ENCODE results near the gene FHL2. TPM values are rescaled to one million over a fixed set of nuclear protein-coding genes. Genes with fewer than 3 reads are reported as not detected.

The FHL2 gene
- total RNA-seq, 1 donor from 2014 or later, result 5.3 TPM

GRCh38 chr2:105365206-105365605, 33.6 kb downstream of the FHL2 start:
- H3K4me1 Mint-ChIP-seq (ENCODE audit: low read depth), result peaks cover 31% of the 10 kb centered on the region
- DNase-seq (ENCODE audit: low spot score), result no peak
- intact Hi-C loops (cut with micrococcal nuclease), result no loop called here
- no peaks in the 10 kb centered on the region for H3K9me3 Mint-ChIP-seq
- peaks cover 12% of the 10 kb centered on the region for H3K36me3 Mint-ChIP-seq (ENCODE audit: low read depth)
- no peak overlapping the region for H3K4me3 Mint-ChIP-seq (ENCODE audit: low read depth)
- no peak overlapping the region for H3K27ac Mint-ChIP-seq
- H3K27me3 Mint-ChIP-seq (ENCODE audit: low read depth), result peaks cover 2% of the 10 kb centered on the region

DNA sequence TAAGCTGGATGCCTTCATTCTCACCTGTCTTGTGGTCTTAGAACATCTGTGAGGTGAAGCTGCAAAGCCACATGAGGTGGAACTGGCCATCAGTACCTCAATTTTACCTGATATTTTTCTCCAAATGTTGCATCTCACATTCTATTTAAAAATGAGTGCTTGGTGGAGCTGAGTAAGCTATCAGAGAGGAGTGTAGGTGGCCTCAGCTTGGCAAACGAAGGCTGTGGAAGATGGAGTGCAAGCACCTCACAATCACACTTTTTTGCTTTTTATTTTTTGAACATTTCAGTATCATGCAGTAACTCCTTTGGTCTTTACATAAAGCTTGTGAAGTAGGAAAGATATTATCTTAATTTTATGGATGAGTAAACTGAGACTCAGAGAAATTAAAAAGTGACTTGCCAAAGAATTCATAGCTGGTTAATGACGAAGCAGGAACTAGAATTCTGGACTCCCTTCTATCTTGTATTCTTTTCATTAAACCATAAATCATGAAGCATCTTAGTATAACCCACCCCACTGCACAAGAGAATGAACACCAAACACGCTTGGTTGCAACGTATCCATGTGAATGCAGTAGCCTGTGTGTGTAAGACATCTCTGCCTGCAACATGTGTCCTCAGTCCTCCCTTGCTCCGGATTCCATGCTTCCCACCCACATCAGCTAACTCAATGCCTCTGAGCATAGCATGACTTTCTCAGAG, 34.3 kb downstream of the FHL2 start:
- DNase-seq (ENCODE audit: low spot score), result no peak
- Mint-ChIP-seq H3K4me3 (ENCODE audit: low read depth) (no peak overlapping the region), H3K27ac (no peak overlapping the region), H3K36me3 (ENCODE audit: low read depth) (peaks cover 15% of the 10 kb centered on the region), H3K27me3 (ENCODE audit: low read depth) (peaks cover under 1% of the 10 kb centered on the region), H3K9me3 (no peaks in the 10 kb centered on the region), H3K4me1 (ENCODE audit: low read depth) (peaks cover 27% of the 10 kb centered on the region)
- intact Hi-C loops (cut with micrococcal nuclease), result no loop called here

- Mint-ChIP-seq H3K4me1 (ENCODE audit: low read depth) (peaks cover 27% of the 10 kb centered on the region), H3K4me3 (ENCODE audit: low read depth) (no peak overlapping the region), H3K27me3 (ENCODE audit: low read depth) (no peaks in the 10 kb centered on the region), H3K36me3 (ENCODE audit: low read depth) (peaks cover 28% of the 10 kb centered on the region), H3K9me3 (no peaks in the 10 kb centered on the region), H3K27ac (no peak overlapping the region)
- intact Hi-C loops (cut with micrococcal nuclease), result no loop called here
- DNase-seq (ENCODE audit: low spot score), result no peak
Measured at GRCh38 chr2:105362862-105363591, 35.8 kb downstream of the FHL2 start.

DNA sequence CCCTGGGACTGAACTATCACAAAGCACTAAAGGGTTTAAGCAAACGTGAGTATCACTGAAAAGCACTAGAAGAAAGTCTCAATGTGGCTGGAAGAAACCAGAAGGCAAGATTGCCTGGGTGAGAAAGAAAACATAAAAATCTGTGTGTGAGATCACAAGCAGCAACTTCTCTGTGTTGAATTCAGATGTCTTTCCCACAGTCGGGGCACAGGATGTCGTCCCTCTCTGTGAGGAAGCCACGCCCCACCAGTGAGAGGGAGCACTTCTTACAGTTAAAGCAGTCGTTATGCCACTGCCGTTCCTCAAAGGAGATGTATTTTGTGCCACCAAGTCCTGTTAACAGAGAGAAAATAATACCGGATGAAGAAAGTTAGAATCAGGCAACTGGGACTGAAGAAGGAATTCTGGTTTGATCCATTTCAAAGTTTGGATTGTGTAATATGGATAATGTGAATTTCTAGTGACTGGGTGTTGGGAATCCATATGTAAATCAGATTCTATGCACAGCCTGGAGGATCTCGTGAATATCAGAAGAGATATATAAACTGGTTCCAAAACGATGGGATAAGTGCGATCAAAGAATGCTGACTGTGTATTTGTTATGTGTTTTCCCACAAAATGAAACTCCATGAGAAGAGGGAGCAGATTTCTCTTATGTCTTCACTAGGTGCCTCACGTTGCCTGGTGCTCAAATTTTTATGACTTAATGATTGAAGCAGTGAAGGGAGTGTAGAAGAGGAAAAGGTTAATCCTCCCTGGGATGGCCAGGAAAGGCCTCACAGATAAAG, 37.6 kb downstream of the FHL2 start:
- H3K4me1 Mint-ChIP-seq (ENCODE audit: low read depth), result peaks cover 27% of the 10 kb centered on the region
- DNase-seq (ENCODE audit: low spot score), result peak; percentile 21
- no peak overlapping the region for H3K27ac Mint-ChIP-seq

DNA sequence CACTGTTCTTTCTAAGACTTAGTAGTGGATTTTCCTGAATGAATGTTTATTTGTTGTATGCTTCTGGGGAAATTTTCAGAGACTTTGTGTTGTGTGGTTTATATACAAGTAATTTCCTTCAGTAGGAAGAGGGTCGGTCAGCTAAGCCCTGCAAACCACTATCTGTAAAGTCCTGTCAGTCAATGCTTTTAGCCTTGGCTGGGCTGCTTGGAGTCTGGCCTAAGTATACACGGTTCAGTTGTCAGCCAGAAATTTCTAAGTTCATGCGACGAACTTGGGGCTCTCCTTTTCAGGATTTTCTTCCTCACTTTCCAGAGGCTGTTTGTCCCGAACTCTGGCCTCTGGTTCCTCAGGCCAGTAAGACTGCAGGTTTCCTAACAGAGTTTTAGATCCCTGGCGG, 40.3 kb downstream of the FHL2 start:
- peaks cover 9% of the 10 kb centered on the region for H3K9me3 Mint-ChIP-seq
- H3K36me3 Mint-ChIP-seq (ENCODE audit: low read depth), result peaks cover 65% of the 10 kb centered on the region
- no peak overlapping the region for H3K4me3 Mint-ChIP-seq (ENCODE audit: low read depth)
- intact Hi-C loops (cut with micrococcal nuclease), result no loop called here
- DNase-seq (ENCODE audit: low spot score), result no peak
- H3K27me3 Mint-ChIP-seq (ENCODE audit: low read depth), result no peaks in the 10 kb centered on the region
- no peak overlapping the region for H3K27ac Mint-ChIP-seq
- peaks cover 22% of the 10 kb centered on the region for H3K4me1 Mint-ChIP-seq (ENCODE audit: low read depth)

More for the DNA sequence above, 37.6 kb downstream of the FHL2 start:
- Mint-ChIP-seq H3K27me3 (ENCODE audit: low read depth) (no peaks in the 10 kb centered on the region), H3K4me3 (ENCODE audit: low read depth) (no peak overlapping the region), H3K36me3 (ENCODE audit: low read depth) (peaks cover 45% of the 10 kb centered on the region), H3K9me3 (peaks cover 9% of the 10 kb centered on the region)
- intact Hi-C loops (cut with micrococcal nuclease), result no loop called here

DNA sequence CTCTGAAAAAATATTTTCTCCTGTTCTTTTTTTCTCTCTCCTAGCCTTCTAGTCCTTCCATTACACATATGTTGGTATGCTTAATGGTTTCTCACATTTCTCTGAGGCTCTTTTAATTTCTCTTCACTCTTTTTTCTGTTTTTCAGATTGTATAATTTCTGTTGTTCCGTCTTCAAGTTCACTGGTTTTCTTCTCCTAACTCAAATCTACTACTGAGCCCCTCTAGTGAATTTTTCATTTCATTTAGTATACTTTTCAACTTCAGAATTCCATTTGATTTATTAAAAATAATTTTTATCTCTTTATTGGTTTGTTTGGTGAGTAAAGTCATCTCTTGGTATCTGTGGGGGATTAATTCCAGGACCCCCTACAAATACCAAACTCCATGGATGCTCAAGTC, 41.7 kb downstream of the FHL2 start:
- Mint-ChIP-seq H3K36me3 (ENCODE audit: low read depth) (peaks cover 75% of the 10 kb centered on the region), H3K9me3 (peaks cover 9% of the 10 kb centered on the region)

GRCh38 chr2:105344704-105345345, 54.0 kb downstream of the FHL2 start:
- Mint-ChIP-seq H3K4me3 (ENCODE audit: low read depth) (no peak overlapping the region), H3K27me3 (ENCODE audit: low read depth) (no peaks in the 10 kb centered on the region), H3K36me3 (ENCODE audit: low read depth) (peaks cover 63% of the 10 kb centered on the region), H3K27ac (no peak overlapping the region), H3K9me3 (no peaks in the 10 kb centered on the region), H3K4me1 (ENCODE audit: low read depth) (peaks cover 5% of the 10 kb centered on the region)
- intact Hi-C loops (cut with micrococcal nuclease), result no loop called here
- DNase-seq (ENCODE audit: low spot score), result no peak

More for the DNA sequence above, 41.7 kb downstream of the FHL2 start:
- Mint-ChIP-seq H3K27ac (no peak overlapping the region), H3K27me3 (ENCODE audit: low read depth) (no peaks in the 10 kb centered on the region), H3K4me3 (ENCODE audit: low read depth) (no peak overlapping the region), H3K4me1 (ENCODE audit: low read depth) (peaks cover 15% of the 10 kb centered on the region)
- DNase-seq (ENCODE audit: low spot score), result no peak
- intact Hi-C loops (cut with micrococcal nuclease), result no loop called here

GRCh38 chr2:105339414-105339813, 59.4 kb downstream of the FHL2 start:
- Mint-ChIP-seq H3K9me3 (no peaks in the 10 kb centered on the region), H3K27ac (no peak overlapping the region), H3K4me1 (ENCODE audit: low read depth) (peaks cover 29% of the 10 kb centered on the region), H3K27me3 (ENCODE audit: low read depth) (no peaks in the 10 kb centered on the region), H3K36me3 (ENCODE audit: low read depth) (peaks cover 45% of the 10 kb centered on the region), H3K4me3 (ENCODE audit: low read depth) (peak overlapping the region; percentile 99)
- no peak for DNase-seq (ENCODE audit: low spot score)
- intact Hi-C loops (cut with micrococcal nuclease), result loop anchor here (10.0 kb wide), 1 partner anchor 455 kb away; no protein-coding TSS in a partner anchor

- Mint-ChIP-seq H3K4me3 (ENCODE audit: low read depth) (peak overlapping the region; percentile 99), H3K9me3 (no peaks in the 10 kb centered on the region), H3K36me3 (ENCODE audit: low read depth) (peaks cover 42% of the 10 kb centered on the region), H3K27me3 (ENCODE audit: low read depth) (no peaks in the 10 kb centered on the region), H3K27ac (peak overlapping the region; percentile 100), H3K4me1 (ENCODE audit: low read depth) (peaks cover 29% of the 10 kb centered on the region)
- intact Hi-C loops (cut with micrococcal nuclease), result loop anchor here (10.0 kb wide), 1 partner anchor 457 kb away; no protein-coding TSS in a partner anchor
- DNase-seq (ENCODE audit: low spot score), result no peak
Measured at GRCh38 chr2:105338020-105338385, 60.8 kb downstream of the FHL2 start.

- Mint-ChIP-seq H3K27me3 (ENCODE audit: low read depth) (no peaks in the 10 kb centered on the region), H3K9me3 (no peaks in the 10 kb centered on the region), H3K4me3 (ENCODE audit: low read depth) (peak within 1 kb of the TSS; percentile 99), H3K36me3 (ENCODE audit: low read depth) (peaks cover 36% of the 10 kb centered on the region), H3K4me1 (ENCODE audit: low read depth) (peaks cover 29% of the 10 kb centered on the region), H3K27ac (peak within 1 kb of the TSS; percentile 100)
- DNase-seq (ENCODE audit: low spot score), result peak; percentile 86
- intact Hi-C loops (cut with micrococcal nuclease), result loop anchor here (2.0 to 10.0 kb wide), 2 partner anchors 61 to 457 kb away; partner anchors contain the start of gene FHL2
Measured at GRCh38 chr2:105337122-105338019, 61.5 kb downstream of the FHL2 start, which contains the start of gene C2orf49. TSS of gene C2orf49 (plus strand) at chr2:105337540. CDS start at chr2:105337588, 48 bp downstream.

GRCh38 chr2:105336786-105337121, 62.1 kb downstream of the FHL2 start:
- Mint-ChIP-seq H3K9me3 (no peaks in the 10 kb centered on the region), H3K4me1 (ENCODE audit: low read depth) (peaks cover 29% of the 10 kb centered on the region), H3K27ac (peak overlapping the region; percentile 100), H3K36me3 (ENCODE audit: low read depth) (peaks cover 33% of the 10 kb centered on the region), H3K27me3 (ENCODE audit: low read depth) (no peaks in the 10 kb centered on the region), H3K4me3 (ENCODE audit: low read depth) (peak overlapping the region; percentile 99)
- intact Hi-C loops (cut with micrococcal nuclease), result loop anchor here (2.0 to 10.0 kb wide), 2 partner anchors 62 to 458 kb away; partner anchors contain the start of gene FHL2
- DNase-seq (ENCODE audit: low spot score), result no peak
